ENCODE measurements around the gene MYF6. TPM values are rescaled to one million over a fixed set of nuclear protein-coding genes. Genes with fewer than 3 reads are reported as not detected.
A peak's percentile ranks its signal among the peaks of the same experiment; 100 is the strongest.

MYF6 gene
- total and polyA plus RNA-seq, 2 of the 8 experiments (the other 6 are each of a cell fraction or from before 2014, with no cell fraction given): 0.39 TPM; not detected in 1

DNA sequence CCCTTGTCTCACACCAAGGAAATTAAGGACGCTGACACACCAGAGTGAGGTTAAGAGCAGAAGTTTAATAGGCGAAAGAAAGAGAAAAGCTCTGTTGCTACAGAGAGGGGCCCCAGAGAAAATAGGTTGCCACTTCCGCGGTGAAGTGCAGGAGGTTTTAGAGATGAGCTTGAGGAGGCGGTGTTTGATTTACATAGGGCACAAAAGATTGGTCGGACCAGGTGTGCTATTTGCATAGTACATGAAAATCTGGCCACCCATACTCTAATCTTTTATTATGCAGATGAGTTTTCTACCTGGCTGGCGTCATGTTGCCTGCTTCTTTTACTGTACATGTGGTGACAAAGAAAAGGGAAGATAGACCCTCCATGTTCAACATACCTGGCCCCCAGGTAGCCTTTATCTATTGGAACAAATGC, 23.3 kb upstream of the MYF6 start (continued):
- TF ChIP-seq CREB1 (IDR thresholded peaks at IDR 0.05): peak; percentile 54; the same call in 1 of the 2 replicates
- TF ChIP-seq HDAC2 (IDR thresholded peaks at IDR 0.05; ENCODE audit: borderline replicate concordance in 1 of 2, low read depth in 2 of 2, low read length in 2 of 2): peak; percentile 12 to 28; a peak in 1 of 4 replicates
- TF ChIP-seq BCL11A (IDR thresholded peaks at IDR 0.05; ENCODE audit: low read depth in 2 of 2, low read length in 2 of 2): peak in 1 of 2 experiments; percentile 62
- peak; percentile 69 for TF ChIP-seq SP1 (IDR thresholded peaks at IDR 0.05; ENCODE audit: low read depth, low read length)
- no peak for TF ChIP-seq SIN3A (conservative IDR thresholded peaks at IDR 0.05 in 1 of 2, IDR thresholded peaks at IDR 0.05 in 1 of 2; ENCODE audit: low read depth in 1 of 2, low read length in 2 of 2)
- TF ChIP-seq, protein P1, sequence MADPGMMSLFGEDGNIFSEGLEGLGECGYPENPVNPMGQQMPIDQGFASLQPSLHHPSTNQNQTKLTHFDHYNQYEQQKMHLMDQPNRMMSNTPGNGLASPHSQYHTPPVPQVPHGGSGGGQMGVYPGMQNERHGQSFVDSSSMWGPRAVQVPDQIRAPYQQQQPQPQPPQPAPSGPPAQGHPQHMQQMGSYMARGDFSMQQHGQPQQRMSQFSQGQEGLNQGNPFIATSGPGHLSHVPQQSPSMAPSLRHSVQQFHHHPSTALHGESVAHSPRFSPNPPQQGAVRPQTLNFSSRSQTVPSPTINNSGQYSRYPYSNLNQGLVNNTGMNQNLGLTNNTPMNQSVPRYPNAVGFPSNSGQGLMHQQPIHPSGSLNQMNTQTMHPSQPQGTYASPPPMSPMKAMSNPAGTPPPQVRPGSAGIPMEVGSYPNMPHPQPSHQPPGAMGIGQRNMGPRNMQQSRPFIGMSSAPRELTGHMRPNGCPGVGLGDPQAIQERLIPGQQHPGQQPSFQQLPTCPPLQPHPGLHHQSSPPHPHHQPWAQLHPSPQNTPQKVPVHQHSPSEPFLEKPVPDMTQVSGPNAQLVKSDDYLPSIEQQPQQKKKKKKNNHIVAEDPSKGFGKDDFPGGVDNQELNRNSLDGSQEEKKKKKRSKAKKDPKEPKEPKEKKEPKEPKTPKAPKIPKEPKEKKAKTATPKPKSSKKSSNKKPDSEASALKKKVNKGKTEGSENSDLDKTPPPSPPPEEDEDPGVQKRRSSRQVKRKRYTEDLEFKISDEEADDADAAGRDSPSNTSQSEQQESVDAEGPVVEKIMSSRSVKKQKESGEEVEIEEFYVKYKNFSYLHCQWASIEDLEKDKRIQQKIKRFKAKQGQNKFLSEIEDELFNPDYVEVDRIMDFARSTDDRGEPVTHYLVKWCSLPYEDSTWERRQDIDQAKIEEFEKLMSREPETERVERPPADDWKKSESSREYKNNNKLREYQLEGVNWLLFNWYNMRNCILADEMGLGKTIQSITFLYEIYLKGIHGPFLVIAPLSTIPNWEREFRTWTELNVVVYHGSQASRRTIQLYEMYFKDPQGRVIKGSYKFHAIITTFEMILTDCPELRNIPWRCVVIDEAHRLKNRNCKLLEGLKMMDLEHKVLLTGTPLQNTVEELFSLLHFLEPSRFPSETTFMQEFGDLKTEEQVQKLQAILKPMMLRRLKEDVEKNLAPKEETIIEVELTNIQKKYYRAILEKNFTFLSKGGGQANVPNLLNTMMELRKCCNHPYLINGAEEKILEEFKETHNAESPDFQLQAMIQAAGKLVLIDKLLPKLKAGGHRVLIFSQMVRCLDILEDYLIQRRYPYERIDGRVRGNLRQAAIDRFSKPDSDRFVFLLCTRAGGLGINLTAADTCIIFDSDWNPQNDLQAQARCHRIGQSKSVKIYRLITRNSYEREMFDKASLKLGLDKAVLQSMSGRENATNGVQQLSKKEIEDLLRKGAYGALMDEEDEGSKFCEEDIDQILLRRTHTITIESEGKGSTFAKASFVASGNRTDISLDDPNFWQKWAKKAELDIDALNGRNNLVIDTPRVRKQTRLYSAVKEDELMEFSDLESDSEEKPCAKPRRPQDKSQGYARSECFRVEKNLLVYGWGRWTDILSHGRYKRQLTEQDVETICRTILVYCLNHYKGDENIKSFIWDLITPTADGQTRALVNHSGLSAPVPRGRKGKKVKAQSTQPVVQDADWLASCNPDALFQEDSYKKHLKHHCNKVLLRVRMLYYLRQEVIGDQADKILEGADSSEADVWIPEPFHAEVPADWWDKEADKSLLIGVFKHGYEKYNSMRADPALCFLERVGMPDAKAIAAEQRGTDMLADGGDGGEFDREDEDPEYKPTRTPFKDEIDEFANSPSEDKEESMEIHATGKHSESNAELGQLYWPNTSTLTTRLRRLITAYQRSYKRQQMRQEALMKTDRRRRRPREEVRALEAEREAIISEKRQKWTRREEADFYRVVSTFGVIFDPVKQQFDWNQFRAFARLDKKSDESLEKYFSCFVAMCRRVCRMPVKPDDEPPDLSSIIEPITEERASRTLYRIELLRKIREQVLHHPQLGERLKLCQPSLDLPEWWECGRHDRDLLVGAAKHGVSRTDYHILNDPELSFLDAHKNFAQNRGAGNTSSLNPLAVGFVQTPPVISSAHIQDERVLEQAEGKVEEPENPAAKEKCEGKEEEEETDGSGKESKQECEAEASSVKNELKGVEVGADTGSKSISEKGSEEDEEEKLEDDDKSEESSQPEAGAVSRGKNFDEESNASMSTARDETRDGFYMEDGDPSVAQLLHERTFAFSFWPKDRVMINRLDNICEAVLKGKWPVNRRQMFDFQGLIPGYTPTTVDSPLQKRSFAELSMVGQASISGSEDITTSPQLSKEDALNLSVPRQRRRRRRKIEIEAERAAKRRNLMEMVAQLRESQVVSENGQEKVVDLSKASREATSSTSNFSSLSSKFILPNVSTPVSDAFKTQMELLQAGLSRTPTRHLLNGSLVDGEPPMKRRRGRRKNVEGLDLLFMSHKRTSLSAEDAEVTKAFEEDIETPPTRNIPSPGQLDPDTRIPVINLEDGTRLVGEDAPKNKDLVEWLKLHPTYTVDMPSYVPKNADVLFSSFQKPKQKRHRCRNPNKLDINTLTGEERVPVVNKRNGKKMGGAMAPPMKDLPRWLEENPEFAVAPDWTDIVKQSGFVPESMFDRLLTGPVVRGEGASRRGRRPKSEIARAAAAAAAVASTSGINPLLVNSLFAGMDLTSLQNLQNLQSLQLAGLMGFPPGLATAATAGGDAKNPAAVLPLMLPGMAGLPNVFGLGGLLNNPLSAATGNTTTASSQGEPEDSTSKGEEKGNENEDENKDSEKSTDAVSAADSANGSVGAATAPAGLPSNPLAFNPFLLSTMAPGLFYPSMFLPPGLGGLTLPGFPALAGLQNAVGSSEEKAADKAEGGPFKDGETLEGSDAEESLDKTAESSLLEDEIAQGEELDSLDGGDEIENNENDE (IDR thresholded peaks at IDR 0.05; ENCODE audit: insufficient replicate concordance, low read length): peak; percentile 68
- TF ChIP-seq TCF12 (IDR thresholded peaks at IDR 0.05; ENCODE audit: low read depth, low read length): peak; percentile 98
- TF ChIP-seq TBP (IDR thresholded peaks at IDR 0.05; ENCODE audit: low read depth, low read length): peak; percentile 64; the same call in 1 of the 2 replicates
- TF ChIP-seq, protein P2, sequence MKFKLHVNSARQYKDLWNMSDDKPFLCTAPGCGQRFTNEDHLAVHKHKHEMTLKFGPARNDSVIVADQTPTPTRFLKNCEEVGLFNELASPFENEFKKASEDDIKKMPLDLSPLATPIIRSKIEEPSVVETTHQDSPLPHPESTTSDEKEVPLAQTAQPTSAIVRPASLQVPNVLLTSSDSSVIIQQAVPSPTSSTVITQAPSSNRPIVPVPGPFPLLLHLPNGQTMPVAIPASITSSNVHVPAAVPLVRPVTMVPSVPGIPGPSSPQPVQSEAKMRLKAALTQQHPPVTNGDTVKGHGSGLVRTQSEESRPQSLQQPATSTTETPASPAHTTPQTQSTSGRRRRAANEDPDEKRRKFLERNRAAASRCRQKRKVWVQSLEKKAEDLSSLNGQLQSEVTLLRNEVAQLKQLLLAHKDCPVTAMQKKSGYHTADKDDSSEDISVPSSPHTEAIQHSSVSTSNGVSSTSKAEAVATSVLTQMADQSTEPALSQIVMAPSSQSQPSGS (IDR thresholded peaks at IDR 0.05; ENCODE audit: low read length): peak; percentile 75; the same call in 1 of the 2 replicates

Data from H1 (cell line).